Panc1 (cell line): ENCODE data around the gene TTC13. TPM values are rescaled to one million over a fixed set of nuclear protein-coding genes. Genes with fewer than 3 reads are reported as not detected.

Experiments used
- ATAC-seq: fragments of 200-7000 bp; cut with Tn5 transposase; 2 replicates; pipeline ENCODE4 v1.9.1; 2020; ENCODE audit warnings: mild to moderate bottlenecking, moderate library complexity
- BruUV-seq: library from RNA; stranded (reverse); fragments of 400-500 nt; replicated peaks from 2 replicates; lab custom pipeline; 2021; lab: Mats Ljungman, UMichigan
- CTCF ChIA-PET: fragments of 300-600 bp; sonication (Branson Sonifier 250); formaldehyde crosslinking; loops from one replicate; lab custom pipeline; 2022; ENCODE audit warnings: antibody characterized with exemption; lab: Charles Lee
- POLR2A ChIA-PET: fragments of 300-600 bp; sonication (Branson Sonifier 250); formaldehyde crosslinking; loops from one replicate; lab custom pipeline; 2022; ENCODE audit warnings: antibody characterized with exemption; lab: Charles Lee
- DNase-seq: peaks from one replicate; pipeline ENCODE4 v3.0.0-alpha.2; 2010; ENCODE audit warnings: low read depth, low spot score
- H3K27ac ChIP-seq: 2 replicates; pipeline ENCODE4 v1.5.1; 2011; ENCODE audit warnings: mild to moderate bottlenecking, low read length, inconsistent platforms
- H3K27me3 ChIP-seq: fragments of 200-500 bp; sonication (Bioruptor generic); 2 replicates; pipeline ENCODE4 v1.6.0; 2014; ENCODE audit warnings: low read length, inconsistent platforms; ENCODE audit not compliant: control insufficient read depth, insufficient read depth
- H3K36me3 ChIP-seq: fragments of 200-500 bp; sonication (Bioruptor generic); 2 replicates; pipeline ENCODE4 v1.5.1; 2014; ENCODE audit warnings: inconsistent platforms, mild to moderate bottlenecking, low read length, moderate library complexity; ENCODE audit not compliant: control insufficient read depth, insufficient read depth
- H3K4me1 ChIP-seq: 2 replicates; pipeline ENCODE4 v1.5.1; 2011; ENCODE audit warnings: inconsistent platforms, mild to moderate bottlenecking, low read length, moderate library complexity; ENCODE audit not compliant: control insufficient read depth, insufficient read depth
- H3K4me3 ChIP-seq, 2 experiments: 2 replicates each; pipeline ENCODE4 v1.5.1; 2011 to 2012; ENCODE audit warnings: low read depth in 2 of 2, low read length in 2 of 2, mild to moderate bottlenecking in 2 of 2, inconsistent platforms in 1 of 2, moderate library complexity in 1 of 2
- H3K9me3 ChIP-seq: fragments of 200-500 bp; sonication (Bioruptor generic); 2 replicates; pipeline ENCODE4 v1.5.1; 2014; ENCODE audit warnings: low read depth, mild to moderate bottlenecking, inconsistent platforms, low read length, moderate library complexity; ENCODE audit not compliant: control insufficient read depth, insufficient read depth
- POLR2AphosphoS5 ChIP-seq: IDR thresholded peaks from 2 replicates; pipeline ENCODE4 v1.6.1; 2012; ENCODE audit warnings: mild to moderate bottlenecking, low read depth, low read length, moderate library complexity
- SIN3A ChIP-seq: IDR thresholded peaks from 2 replicates; pipeline ENCODE4 v1.6.1; 2012; ENCODE audit warnings: low read depth, mild to moderate bottlenecking, low read length, moderate library complexity, borderline replicate concordance; ENCODE audit not compliant: insufficient read depth
- TCF7L2 ChIP-seq: IDR thresholded peaks from 2 replicates; pipeline ENCODE4 v1.6.1; 2011; ENCODE audit warnings: mild to moderate bottlenecking, low read depth, low read length, inconsistent platforms
- in situ Hi-C: cut with HindIII; loops from 2 replicates; pipeline ENCODE4 v1.10.0; 2016; ENCODE audit warnings: low sequenced_read_pairs, low pct_unique_long_range_greater_than_20kb
- intact Hi-C: fragments of 100-400 bp; cut with micrococcal nuclease; formaldehyde crosslinking; loops from one replicate; pipeline ENCODE4 v1.10.0; 2022; ENCODE audit not compliant: unreplicated experiment
- total RNA-seq: library from RNA; stranded (reverse); gene quantifications from one replicate; pipeline ENCODE4 v1.2.1, GENCODE V29; 2021; ENCODE audit not compliant: unreplicated experiment
- TF ChIP-seq, protein P1 (sequence below), 2 experiments: IDR thresholded peaks; 2 replicates each; pipeline ENCODE4 v1.6.1; 2011 to 2012; ENCODE audit warnings: low read depth in 2 of 2, control low read depth in 1 of 2, low read length in 1 of 2, mild to moderate bottlenecking in 1 of 2, moderate library complexity in 1 of 2; ENCODE audit not compliant: insufficient read depth in 1 of 2
- TF ChIP-seq, protein P2 (sequence below): fragments of 450-650 bp; IDR thresholded peaks from 2 replicates; pipeline ENCODE4 v1.5.1; 2017; ENCODE audit warnings: mild to moderate bottlenecking

TTC13 gene
- total RNA-seq, 1 experiment from 2014 or later: 19.0 TPM

DNA sequence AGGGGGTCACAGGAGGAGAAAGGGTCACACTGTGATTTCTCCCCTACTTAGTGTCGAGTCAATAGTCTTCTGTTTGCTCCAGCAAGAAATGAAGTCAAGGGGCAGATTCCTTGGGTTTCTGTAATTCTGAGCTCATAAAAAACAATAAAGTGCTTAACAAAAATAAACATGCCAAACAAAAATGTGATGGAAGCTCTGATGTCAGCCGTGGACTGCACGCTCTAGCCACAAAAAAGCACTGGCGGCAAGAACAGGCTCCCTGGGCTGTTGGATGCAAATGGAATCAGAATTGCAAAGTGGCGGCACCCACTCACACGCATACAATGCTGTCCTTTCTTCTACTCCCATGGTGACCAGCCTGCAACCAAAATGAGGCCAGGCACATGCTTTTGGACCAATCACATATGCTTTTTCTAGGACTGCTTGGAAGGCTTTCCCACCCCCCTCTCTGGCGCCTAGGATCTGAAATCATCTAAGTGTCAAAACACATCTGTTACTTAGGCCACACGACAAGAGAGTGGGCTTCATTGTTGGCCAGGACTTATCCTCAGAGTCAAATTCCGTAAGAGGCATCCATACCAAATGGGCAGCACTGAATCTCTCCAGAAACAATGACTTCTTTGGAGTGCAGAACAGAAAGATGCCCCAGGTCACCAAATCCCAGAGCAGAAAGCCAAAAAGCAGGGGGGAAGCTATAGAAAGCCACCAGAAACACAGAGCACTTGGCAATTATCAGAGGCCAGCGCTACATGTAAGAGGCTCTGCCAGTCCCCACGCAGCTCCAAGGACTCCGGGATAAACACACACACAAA lies 119.5 kb downstream of the TTC13 start:
- no peaks in the 10 kb centered on the region; the same call in 1 of the 2 replicates for H3K9me3 ChIP-seq
- no peak overlapping the region for H3K4me3 ChIP-seq
- TF ChIP-seq SIN3A (no peak), POLR2AphosphoS5 (no peak), TCF7L2 (peak; percentile 95)
- in situ Hi-C loops (no loop called here), intact Hi-C loops (no loop called here)
- H3K36me3 ChIP-seq: no peaks in the 10 kb centered on the region
- ChIA-PET CTCF (no interaction called here), POLR2A (no interaction called here)
- no peaks in the 10 kb centered on the region for H3K27me3 ChIP-seq
- BruUV-seq: no TSS peak
- H3K27ac ChIP-seq: no peak overlapping the region
- H3K4me1 ChIP-seq: peaks cover 31% of the 10 kb centered on the region
- ATAC-seq (peak; percentile 43; the same call in 1 of the 2 replicates), DNase-seq (no peak)

DNA sequence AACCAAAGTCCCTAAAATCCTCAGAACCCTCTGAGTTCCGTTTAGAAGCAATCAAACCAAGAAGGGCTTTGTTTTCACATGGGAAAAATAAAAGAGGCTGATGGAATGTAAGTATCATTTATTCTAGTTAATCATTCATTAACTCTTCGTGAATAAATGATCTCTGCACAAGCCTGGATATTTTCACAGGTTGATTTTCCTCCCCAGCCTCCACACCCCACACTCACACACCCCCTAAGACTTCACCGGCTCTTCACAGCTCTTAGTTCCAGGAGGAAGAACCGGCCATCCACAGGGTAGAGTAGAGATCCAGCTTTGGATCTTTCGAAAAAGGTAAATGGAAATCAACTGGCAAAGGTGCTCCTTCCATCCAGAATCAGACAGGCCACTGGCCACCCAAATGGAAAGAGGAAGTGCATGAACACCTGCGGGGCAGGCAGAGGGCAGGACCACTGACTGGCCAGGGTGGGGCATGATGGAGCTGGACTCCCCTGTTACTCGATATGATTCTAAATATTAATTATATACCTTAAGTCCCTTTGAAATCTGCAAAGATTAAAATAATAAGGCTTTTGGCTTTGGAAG lies 120.3 kb downstream of the TTC13 start:
- ChIA-PET CTCF (no interaction called here), POLR2A (no interaction called here)
- Histone ChIP-seq H3K9me3 (peaks cover 4% of the 10 kb centered on the region; the same call in 1 of the 2 replicates), H3K4me1 (peaks cover 31% of the 10 kb centered on the region), H3K27ac (peak overlapping the region; percentile 48; the same call in 1 of the 2 replicates), H3K4me3 (no peak overlapping the region), H3K36me3 (no peaks in the 10 kb centered on the region), H3K27me3 (no peaks in the 10 kb centered on the region)
- intact Hi-C loops (no loop called here), in situ Hi-C loops (no loop called here)
- TF ChIP-seq, protein P1, sequence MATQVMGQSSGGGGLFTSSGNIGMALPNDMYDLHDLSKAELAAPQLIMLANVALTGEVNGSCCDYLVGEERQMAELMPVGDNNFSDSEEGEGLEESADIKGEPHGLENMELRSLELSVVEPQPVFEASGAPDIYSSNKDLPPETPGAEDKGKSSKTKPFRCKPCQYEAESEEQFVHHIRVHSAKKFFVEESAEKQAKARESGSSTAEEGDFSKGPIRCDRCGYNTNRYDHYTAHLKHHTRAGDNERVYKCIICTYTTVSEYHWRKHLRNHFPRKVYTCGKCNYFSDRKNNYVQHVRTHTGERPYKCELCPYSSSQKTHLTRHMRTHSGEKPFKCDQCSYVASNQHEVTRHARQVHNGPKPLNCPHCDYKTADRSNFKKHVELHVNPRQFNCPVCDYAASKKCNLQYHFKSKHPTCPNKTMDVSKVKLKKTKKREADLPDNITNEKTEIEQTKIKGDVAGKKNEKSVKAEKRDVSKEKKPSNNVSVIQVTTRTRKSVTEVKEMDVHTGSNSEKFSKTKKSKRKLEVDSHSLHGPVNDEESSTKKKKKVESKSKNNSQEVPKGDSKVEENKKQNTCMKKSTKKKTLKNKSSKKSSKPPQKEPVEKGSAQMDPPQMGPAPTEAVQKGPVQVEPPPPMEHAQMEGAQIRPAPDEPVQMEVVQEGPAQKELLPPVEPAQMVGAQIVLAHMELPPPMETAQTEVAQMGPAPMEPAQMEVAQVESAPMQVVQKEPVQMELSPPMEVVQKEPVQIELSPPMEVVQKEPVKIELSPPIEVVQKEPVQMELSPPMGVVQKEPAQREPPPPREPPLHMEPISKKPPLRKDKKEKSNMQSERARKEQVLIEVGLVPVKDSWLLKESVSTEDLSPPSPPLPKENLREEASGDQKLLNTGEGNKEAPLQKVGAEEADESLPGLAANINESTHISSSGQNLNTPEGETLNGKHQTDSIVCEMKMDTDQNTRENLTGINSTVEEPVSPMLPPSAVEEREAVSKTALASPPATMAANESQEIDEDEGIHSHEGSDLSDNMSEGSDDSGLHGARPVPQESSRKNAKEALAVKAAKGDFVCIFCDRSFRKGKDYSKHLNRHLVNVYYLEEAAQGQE (IDR thresholded peaks at IDR 0.05; ENCODE audit: insufficient read depth in 1 of 2, low read depth in 2 of 2, low read length in 1 of 2): no peak
- TF ChIP-seq SIN3A (no peak), POLR2AphosphoS5 (no peak), TCF7L2 (no peak)
- TF ChIP-seq, protein P2, sequence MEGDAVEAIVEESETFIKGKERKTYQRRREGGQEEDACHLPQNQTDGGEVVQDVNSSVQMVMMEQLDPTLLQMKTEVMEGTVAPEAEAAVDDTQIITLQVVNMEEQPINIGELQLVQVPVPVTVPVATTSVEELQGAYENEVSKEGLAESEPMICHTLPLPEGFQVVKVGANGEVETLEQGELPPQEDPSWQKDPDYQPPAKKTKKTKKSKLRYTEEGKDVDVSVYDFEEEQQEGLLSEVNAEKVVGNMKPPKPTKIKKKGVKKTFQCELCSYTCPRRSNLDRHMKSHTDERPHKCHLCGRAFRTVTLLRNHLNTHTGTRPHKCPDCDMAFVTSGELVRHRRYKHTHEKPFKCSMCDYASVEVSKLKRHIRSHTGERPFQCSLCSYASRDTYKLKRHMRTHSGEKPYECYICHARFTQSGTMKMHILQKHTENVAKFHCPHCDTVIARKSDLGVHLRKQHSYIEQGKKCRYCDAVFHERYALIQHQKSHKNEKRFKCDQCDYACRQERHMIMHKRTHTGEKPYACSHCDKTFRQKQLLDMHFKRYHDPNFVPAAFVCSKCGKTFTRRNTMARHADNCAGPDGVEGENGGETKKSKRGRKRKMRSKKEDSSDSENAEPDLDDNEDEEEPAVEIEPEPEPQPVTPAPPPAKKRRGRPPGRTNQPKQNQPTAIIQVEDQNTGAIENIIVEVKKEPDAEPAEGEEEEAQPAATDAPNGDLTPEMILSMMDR: no peak
- ATAC-seq: no peak
- BruUV-seq: no TSS peak
- DNase-seq: no peak
